Fibroblast of the aortic adventitia (primary cell): ENCODE data around the gene GPRC5A. TPM values are rescaled to one million over a fixed set of nuclear protein-coding genes. Genes with fewer than 3 reads are reported as not detected.

Experiments used
- DNase-seq: peaks from one replicate; pipeline ENCODE4 v3.0.0-alpha.2; 2010; ENCODE audit warnings: low read depth
- H3K4me3 ChIP-seq: 2 replicates; pipeline ENCODE4 v1.5.1; 2011; ENCODE audit warnings: low read depth, mild to moderate bottlenecking, control low read depth, low read length, moderate library complexity
- CTCF ChIP-seq: IDR thresholded peaks from 2 replicates; pipeline ENCODE4 v1.5.1; 2011; ENCODE audit warnings: mild to moderate bottlenecking, low read length, control low read depth, inconsistent platforms; ENCODE audit not compliant: insufficient read depth
- total RNA-seq: library from RNA; depleted of rRNA; stranded (reverse); fragments of >200 nt; gene quantifications from 2 replicates; pipeline ENCODE4 v1.2.3, GENCODE V29; 2012; ENCODE audit warnings: low replicate concordance

The GPRC5A gene
- total RNA-seq, 1 donor: 5.4 TPM

GRCh38 chr12:12909995-12910420, 18.6 kb downstream of the GPRC5A start:
- TF ChIP-seq CTCF: no peak
- peak; percentile 97 for DNase-seq

GRCh38 chr12:12912711-12913110, 21.3 kb downstream of the GPRC5A start:
- H3K4me3 ChIP-seq: no peak overlapping the region
- TF ChIP-seq CTCF: no peak

More at GRCh38 chr12:12909995-12910420, 18.6 kb downstream of the GPRC5A start:
- no peak overlapping the region for H3K4me3 ChIP-seq

GRCh38 chr12:12915656-12916055, 24.3 kb downstream of the GPRC5A start:
- no peak for TF ChIP-seq CTCF
- DNase-seq: no peak
- no peak overlapping the region for H3K4me3 ChIP-seq

More at GRCh38 chr12:12912711-12913110, 21.3 kb downstream of the GPRC5A start:
- no peak for DNase-seq

- peak overlapping the region; percentile 15 for H3K4me3 ChIP-seq
- peak; percentile 98 for TF ChIP-seq CTCF
- DNase-seq: peak; percentile 93
Measured at GRCh38 chr12:12916135-12916944, 25.0 kb downstream of the GPRC5A start.

GRCh38 chr12:12917517-12917916, 26.2 kb downstream of the GPRC5A start:
- TF ChIP-seq CTCF: no peak
- DNase-seq: no peak
- no peak overlapping the region for H3K4me3 ChIP-seq

GRCh38 chr12:12918781-12919389, 27.5 kb downstream of the GPRC5A start:
- no peak overlapping the region for H3K4me3 ChIP-seq
- no peak for TF ChIP-seq CTCF
- no peak for DNase-seq
